Inflammatory macrophage treated with lipopolysaccharide for 4 hours (primary cell): Measurements from ENCODE around the gene MAGEB18.

Experiments used
- DNase-seq: peaks from one replicate; pipeline ENCODE4 v3.0.0-alpha.2; 2020

The MAGEB18 gene

GRCh38 chrX:26138274-26138673 lies at the start of gene MAGEB18:
Gene MAGEB18 (plus strand): TSS chrX:26138343. CDS start chrX:26138986, 643 bp downstream.
- DNase-seq, result no peak

- DNase-seq, result no peak
These were observed 37.7 kb upstream of the MAGEB18 start for GRCh38 chrX:26100421-26100920.

GRCh38 chrX:26109142-26109541 lies 29.0 kb upstream of the MAGEB18 start:
- DNase-seq, result no peak

GRCh38 chrX:26146024-26146423 lies 7.9 kb downstream of the MAGEB18 start:
- no peak for DNase-seq

GRCh38 chrX:26160301-26160700 lies 22.2 kb downstream of the MAGEB18 start, which contains the start of gene MAGEB6B:
Gene MAGEB6B (plus strand): TSS chrX:26160601. CDS start chrX:26160601, 0 bp downstream.
- no peak for DNase-seq
